Tibial artery (tissue), 4 donors: ENCODE results near the gene CCDC136.

Experiments
- DNase-seq, 2 donors: peaks; one replicate each; pipeline ENCODE4 v3.0.0-alpha.2; 2019
- H3K27ac ChIP-seq, 2 donors: fragments of 200-600 bp; sonication (generic) in 1 of 2; 1 replicate in 1 of 2; 2 replicates in 1 of 2; pipeline ENCODE4 v1.5.1; 2018 to 2019; ENCODE audit warnings: mild to moderate bottlenecking in 1 of 2
- H3K27me3 ChIP-seq, 2 donors: fragments of 200-600 bp; sonication (generic) in 1 of 2; one replicate each; pipeline versions ENCODE4 v1.5.1 to v1.6.0; 2016 to 2019
- H3K36me3 ChIP-seq, 3 donors: fragments of 200-600 bp; sonication (generic) in 2 of 3; one replicate each; pipeline ENCODE4 v1.5.1; 2016 to 2019; ENCODE audit warnings: mild to moderate bottlenecking in 2 of 3
- H3K4me1 ChIP-seq, 4 donors: fragments of 200-600 bp; sonication (generic) in 2 of 4; 1 replicate in 3 of 4; 2 replicates in 1 of 4; pipeline ENCODE4 v1.5.1; 2016 to 2019
- H3K4me3 ChIP-seq, 2 donors: fragments of 200-600 bp; sonication (generic) in 1 of 2; 1 replicate in 1 of 2; 2 replicates in 1 of 2; pipeline ENCODE4 v1.5.1; 2018 to 2019; ENCODE audit warnings: mild to moderate bottlenecking in 2 of 2
- H3K9me3 ChIP-seq, 3 donors: fragments of 200-600 bp; sonication (generic) in 1 of 3; one replicate each; pipeline ENCODE4 v1.5.1; 2016 to 2019
- intact Hi-C: fragments of 100-400 bp; cut with DNase I; formaldehyde crosslinking; loops from one replicate; pipeline ENCODE4 v1.15.0; 2023; ENCODE audit warnings: low total_unique reads
- TF ChIP-seq, protein P1 (sequence below), 2 experiments: fragments of 200-600 bp in 1 of 2; fragments of 450-650 bp in 1 of 2; IDR thresholded peaks; one replicate each; pipeline ENCODE4 v1.5.1; 2017 to 2019; ENCODE audit warnings: antibody characterized with exemption in 2 of 2, mild to moderate bottlenecking in 1 of 2, moderate library complexity in 1 of 2

The CCDC136 gene

DNA sequence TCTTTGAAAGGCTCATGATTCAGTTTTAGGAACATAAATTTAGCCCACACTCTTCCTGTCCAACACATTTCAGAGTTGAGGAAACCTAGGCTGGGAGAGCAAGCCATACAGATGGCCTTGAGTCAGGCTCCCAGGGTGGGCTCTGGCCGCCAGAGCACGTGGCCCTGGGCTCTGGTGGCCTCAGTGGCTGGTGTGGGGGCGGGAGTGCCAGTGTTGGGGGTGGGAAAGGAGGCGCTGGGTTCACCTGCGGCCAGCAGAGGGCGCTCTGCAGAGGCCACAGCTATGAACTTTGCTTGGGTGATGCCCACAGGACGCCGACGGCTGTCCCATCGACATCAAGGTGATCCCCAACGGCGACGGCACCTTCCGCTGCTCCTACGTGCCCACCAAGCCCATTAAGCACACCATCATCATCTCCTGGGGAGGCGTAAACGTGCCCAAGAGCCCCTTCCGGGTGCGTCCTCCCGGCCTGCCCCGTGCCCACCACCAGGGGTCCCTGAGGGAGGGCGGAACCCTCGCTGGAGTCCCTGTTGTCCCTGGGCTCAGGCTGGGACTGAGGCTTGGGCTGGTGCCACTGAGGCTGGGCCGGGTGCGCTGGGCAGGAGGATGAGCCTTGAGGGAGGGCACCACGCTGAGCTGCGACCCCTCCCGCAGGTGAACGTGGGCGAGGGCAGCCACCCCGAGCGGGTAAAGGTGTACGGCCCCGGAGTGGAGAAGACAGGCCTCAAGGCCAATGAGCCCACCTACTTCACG, 50.3 kb downstream of the CCDC136 start:
- Histone ChIP-seq H3K27ac (peak overlapping the region in 1 of 2 donors; percentile 47), H3K4me3 (no peak overlapping the region), H3K4me1 (peaks cover 0 to 4% (median 0%) of the 10 kb centered on the region in 4 donors), H3K27me3 (no peaks in the 10 kb centered on the region), H3K9me3 (no peaks in the 10 kb centered on the region), H3K36me3 (peaks cover 38 to 94% (median 94%) of the 10 kb centered on the region in 3 donors)
- DNase-seq = no peak
- TF ChIP-seq, protein P1, sequence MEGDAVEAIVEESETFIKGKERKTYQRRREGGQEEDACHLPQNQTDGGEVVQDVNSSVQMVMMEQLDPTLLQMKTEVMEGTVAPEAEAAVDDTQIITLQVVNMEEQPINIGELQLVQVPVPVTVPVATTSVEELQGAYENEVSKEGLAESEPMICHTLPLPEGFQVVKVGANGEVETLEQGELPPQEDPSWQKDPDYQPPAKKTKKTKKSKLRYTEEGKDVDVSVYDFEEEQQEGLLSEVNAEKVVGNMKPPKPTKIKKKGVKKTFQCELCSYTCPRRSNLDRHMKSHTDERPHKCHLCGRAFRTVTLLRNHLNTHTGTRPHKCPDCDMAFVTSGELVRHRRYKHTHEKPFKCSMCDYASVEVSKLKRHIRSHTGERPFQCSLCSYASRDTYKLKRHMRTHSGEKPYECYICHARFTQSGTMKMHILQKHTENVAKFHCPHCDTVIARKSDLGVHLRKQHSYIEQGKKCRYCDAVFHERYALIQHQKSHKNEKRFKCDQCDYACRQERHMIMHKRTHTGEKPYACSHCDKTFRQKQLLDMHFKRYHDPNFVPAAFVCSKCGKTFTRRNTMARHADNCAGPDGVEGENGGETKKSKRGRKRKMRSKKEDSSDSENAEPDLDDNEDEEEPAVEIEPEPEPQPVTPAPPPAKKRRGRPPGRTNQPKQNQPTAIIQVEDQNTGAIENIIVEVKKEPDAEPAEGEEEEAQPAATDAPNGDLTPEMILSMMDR (IDR thresholded peaks at IDR 0.05) = peak; percentile 39 to 74
- intact Hi-C loops = no loop called here

- TF ChIP-seq, protein P1 (IDR thresholded peaks at IDR 0.05) = no peak
- H3K4me1 ChIP-seq = peaks cover 0 to 4% (median 0%) of the 10 kb centered on the region in 4 donors
- peaks cover 32 to 94% (median 92%) of the 10 kb centered on the region in 3 donors for H3K36me3 ChIP-seq
- H3K9me3 ChIP-seq = no peaks in the 10 kb centered on the region
- no peak overlapping the region for H3K4me3 ChIP-seq
- intact Hi-C loops = no loop called here
- no peak for DNase-seq
- no peaks in the 10 kb centered on the region for H3K27me3 ChIP-seq
- peak overlapping the region in 1 of 2 donors; percentile 47 for H3K27ac ChIP-seq
These were observed 51.2 kb downstream of the CCDC136 start for GRCh38 chr7:128842674-128843641.

- Histone ChIP-seq H3K4me3 (no peak overlapping the region), H3K27ac (no peak overlapping the region), H3K36me3 (peaks cover 29 to 94% (median 92%) of the 10 kb centered on the region in 3 donors), H3K27me3 (no peaks in the 10 kb centered on the region), H3K9me3 (no peaks in the 10 kb centered on the region), H3K4me1 (peaks cover 0 to 4% (median 0%) of the 10 kb centered on the region in 4 donors)
- DNase-seq = no peak
- TF ChIP-seq, protein P1 (IDR thresholded peaks at IDR 0.05) = no peak
- intact Hi-C loops = no loop called here
These were observed 52.3 kb downstream of the CCDC136 start for GRCh38 chr7:128843938-128844621.

DNA sequence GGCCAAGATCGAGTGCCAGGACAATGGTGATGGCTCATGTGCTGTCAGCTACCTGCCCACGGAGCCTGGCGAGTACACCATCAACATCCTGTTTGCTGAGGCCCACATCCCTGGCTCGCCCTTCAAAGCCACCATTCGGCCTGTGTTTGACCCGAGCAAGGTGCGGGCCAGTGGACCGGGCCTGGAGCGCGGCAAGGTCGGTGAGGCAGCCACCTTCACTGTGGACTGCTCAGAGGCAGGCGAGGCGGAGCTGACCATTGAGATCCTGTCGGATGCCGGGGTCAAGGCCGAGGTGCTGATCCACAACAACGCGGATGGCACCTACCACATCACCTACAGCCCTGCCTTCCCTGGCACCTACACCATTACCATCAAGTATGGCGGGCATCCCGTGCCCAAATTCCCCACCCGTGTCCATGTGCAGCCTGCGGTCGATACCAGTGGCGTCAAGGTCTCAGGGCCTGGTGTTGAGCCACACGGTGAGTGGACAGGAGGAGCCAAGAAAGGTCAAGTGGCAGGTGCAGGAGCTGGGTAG, 53.1 kb downstream of the CCDC136 start:
- Histone ChIP-seq H3K27me3 (no peaks in the 10 kb centered on the region), H3K27ac (no peak overlapping the region), H3K36me3 (peaks cover 31 to 94% (median 92%) of the 10 kb centered on the region in 3 donors), H3K4me3 (no peak overlapping the region), H3K9me3 (no peaks in the 10 kb centered on the region), H3K4me1 (peaks cover 0 to 4% (median 0%) of the 10 kb centered on the region in 4 donors)
- DNase-seq = no peak
- TF ChIP-seq, protein P1 (IDR thresholded peaks at IDR 0.05) = no peak
- intact Hi-C loops = no loop called here

- Histone ChIP-seq H3K36me3 (peaks cover 38 to 96% (median 92%) of the 10 kb centered on the region in 3 donors), H3K4me1 (peaks cover 0 to 4% (median 0%) of the 10 kb centered on the region in 4 donors), H3K27me3 (no peaks in the 10 kb centered on the region), H3K9me3 (no peaks in the 10 kb centered on the region), H3K4me3 (no peak overlapping the region), H3K27ac (no peak overlapping the region)
- DNase-seq = no peak
- TF ChIP-seq, protein P1 (IDR thresholded peaks at IDR 0.05) = no peak
- intact Hi-C loops = no loop called here
These were observed 53.7 kb downstream of the CCDC136 start for GRCh38 chr7:128845475-128845874.
